ENCODE results near the gene PUM2. TPM values are rescaled to one million over a fixed set of nuclear protein-coding genes. Genes with fewer than 3 reads are reported as not detected.

PUM2 gene
- polyA plus RNA-seq, 1 of the 3 experiments (the other 2 are of a cell fraction): 19.7 TPM

- Histone ChIP-seq H2AFZ (ENCODE audit: low read depth) (no peak overlapping the region), H3K27me3 (ENCODE audit: insufficient read depth) (no peaks in the 10 kb centered on the region), H3K4me2 (no peak overlapping the region), H3K9me3 (no peaks in the 10 kb centered on the region), H3K36me3 (replicated peaks in 1 of 2; ENCODE audit: control insufficient read depth in 1 of 2, insufficient read depth in 2 of 2, low read length in 1 of 2) (peaks cover 82 to 89% of the 10 kb centered on the region in 2 experiments), H3K27ac (ENCODE audit: low read depth in 2 of 2, low read length in 1 of 2) (peak overlapping the region; percentile 1 to 98; a peak in 2 of 4 replicates), H3K4me1 (ENCODE audit: control insufficient read depth in 1 of 2, insufficient read depth in 2 of 2, low read depth in 1 of 2, low read length in 1 of 2) (peaks cover 0 to 50% of the 10 kb centered on the region in 2 experiments; a peak in 2 of 4 replicates), H3K4me3 (ENCODE audit: low read depth in 2 of 2, low read length in 1 of 2) (no peak overlapping the region), H3F3A (replicated peaks; ENCODE audit: insufficient read depth) (no peaks in the 10 kb centered on the region), H3K9ac (no peak overlapping the region), H3K9me2 (no peaks in the 10 kb centered on the region), H3K79me2 (ENCODE audit: insufficient read depth) (peaks cover 45% of the 10 kb centered on the region; the same call in 1 of the 2 replicates), H4K20me1 (ENCODE audit: insufficient read depth) (no peaks in the 10 kb centered on the region)
- CTCF ChIA-PET: interaction anchor here (0.7 to 4.3 kb wide), 16 partner anchors 9 to 268 kb away, joined by 3 to 23 read pairs (median 5); partner anchors contain the start of gene SDC1
- peak; percentile 69 for DNase-seq
- WGBS (ENCODE audit: low lambda C conversion rate): 74% methylated on average over 3 of the region's 3 CpGs
- POLR2A ChIA-PET: interaction anchor here (0.8 to 1.0 kb wide), 4 partner anchors 49 to 382 kb away, joined by 3 to 5 read pairs (median 3); partner anchors contain the start of genes SDC1 and TTC32
- no peak for TF ChIP-seq RXRA (IDR thresholded peaks at IDR 0.05; ENCODE audit: borderline replicate concordance, low read depth)
- TF ChIP-seq REST (IDR thresholded peaks at IDR 0.05; ENCODE audit: low read depth, low read length): no peak
- no peak for TF ChIP-seq USF2 (IDR thresholded peaks at IDR 0.05; ENCODE audit: borderline replicate concordance, low read depth, low read length)
- peak; percentile 66; the same call in 1 of the 2 replicates for TF ChIP-seq RFX5 (IDR thresholded peaks at IDR 0.05; ENCODE audit: low read length)
- no peak for TF ChIP-seq ZBTB33 (IDR thresholded peaks at IDR 0.05; ENCODE audit: borderline replicate concordance, low read depth)
- TF ChIP-seq MAX (IDR thresholded peaks at IDR 0.05; ENCODE audit: low read depth): no peak
- TF ChIP-seq PBX3 (IDR thresholded peaks at IDR 0.05): no peak
- TF ChIP-seq CHD2 (IDR thresholded peaks at IDR 0.05; ENCODE audit: low read length, partially characterized antibody): peak; percentile 87
- no peak for TF ChIP-seq ELF1 (IDR thresholded peaks at IDR 0.05)
- TF ChIP-seq MEF2A (IDR thresholded peaks at IDR 0.05; ENCODE audit: borderline replicate concordance, low read depth): no peak
- TF ChIP-seq NRF1 (IDR thresholded peaks at IDR 0.05; ENCODE audit: low read depth, low read length): no peak
- TF ChIP-seq JUND (IDR thresholded peaks at IDR 0.05): no peak
- TF ChIP-seq SIN3A (IDR thresholded peaks at IDR 0.05; ENCODE audit: borderline replicate concordance, low read depth, low read length): no peak
- TF ChIP-seq GATA2 (CRISPR knock-in tag; IDR thresholded peaks at IDR 0.05): peak; percentile 90
- TF ChIP-seq TAF1 (IDR thresholded peaks at IDR 0.05; ENCODE audit: borderline replicate concordance, low read depth, low read length): no peak
- no peak for TF ChIP-seq IRF3 (IDR thresholded peaks at IDR 0.05; ENCODE audit: low read depth, low read length)
- no peak for TF ChIP-seq FOSL2 (IDR thresholded peaks at IDR 0.05; ENCODE audit: borderline replicate concordance, low read depth)
- no peak for TF ChIP-seq FOXM1 (IDR thresholded peaks at IDR 0.05; ENCODE audit: low read depth)
- peak in 1 of 2 experiments; percentile 79; a peak in 2 of 4 replicates for TF ChIP-seq EP300 (IDR thresholded peaks at IDR 0.05; ENCODE audit: borderline replicate concordance in 1 of 2, low read depth in 1 of 2, low read length in 1 of 2)
- TF ChIP-seq SMC3 (IDR thresholded peaks at IDR 0.05; ENCODE audit: low read depth, low read length): no peak
- TF ChIP-seq RCOR1 (IDR thresholded peaks at IDR 0.05; ENCODE audit: low read length): peak; percentile 85; the same call in 1 of the 2 replicates
- TF ChIP-seq YY1 (IDR thresholded peaks at IDR 0.05; ENCODE audit: low read depth): no peak
- peak; percentile 56 for TF ChIP-seq NFIC (IDR thresholded peaks at IDR 0.05; ENCODE audit: borderline replicate concordance)
- TF ChIP-seq POLR2AphosphoS5 (IDR thresholded peaks at IDR 0.05; ENCODE audit: low read depth, low read length): no peak
Measured at GRCh38 chr2:20282916-20283592, 67.6 kb downstream of the PUM2 start.

Measured in SK-N-SH (cell line).